K562 (cell line): ENCODE data around the gene HSD17B2. TPM values are rescaled to one million over a fixed set of nuclear protein-coding genes. Genes with fewer than 3 reads are reported as not detected.

ENCODE experiments used
- ATAC-seq: fragments of 200-7000 bp; cut with Tn5 transposase; 3 replicates; pipeline ENCODE4 v1.9.1; 2020; ENCODE audit warnings: moderate library complexity
- BruUV-seq: library from RNA; stranded (reverse); fragments of 400-500 nt; replicated peaks from 2 replicates; lab custom pipeline; 2021; lab: Mats Ljungman, UMichigan
- CTCF ChIA-PET: fragments of 300-600 bp; formaldehyde crosslinking; extraction: SDS; loops from one replicate; lab custom pipeline; 2021; ENCODE audit warnings: low intra/inter-chr PET ratio; lab: Yijun Ruan, JAX
- POLR2A ChIA-PET: fragments of 300-600, 350-650 bp; sonication (Branson Sonifier 250); formaldehyde crosslinking; extraction: SDS; loops from one replicate; lab custom pipeline; 2021; ENCODE audit warnings: antibody characterized with exemption, inconsistent platforms; lab: Yijun Ruan, JAX
- DNase-seq, 4 experiments: peaks; one replicate each; pipeline versions ENCODE4 v3.0.0 to v3.0.0-alpha.2; 2011 to 2018; ENCODE audit warnings: low spot score in 3 of 4, mixed read lengths in 3 of 4; ENCODE audit errors: extremely low read depth in 1 of 4
- FAIRE-seq: peaks from 2 replicates; lab custom pipeline; 2011; peaks lifted over from hg19 to GRCh38; lab: Jason Lieb, UNC
- H2AFZ ChIP-seq: 2 replicates; pipeline ENCODE4 v1.6.0; 2011; ENCODE audit warnings: low read depth, low read length, control low read depth, inconsistent platforms
- H3K27ac ChIP-seq: fragments of 200-600 bp; 3 replicates; pipeline ENCODE4 v1.8.0; 2011; ENCODE audit warnings: low read depth, mild to moderate bottlenecking, control low read depth, inconsistent platforms, low read length, moderate library complexity, mixed read lengths; ENCODE audit errors: extremely low read depth
- H3K27me3 ChIP-seq, 2 experiments: fragments of 300-600 bp in 1 of 2; 2 replicates in 1 of 2; 3 replicates in 1 of 2; pipeline versions ENCODE4 v1.6.0 to v1.8.0; 2011; ENCODE audit warnings: inconsistent platforms in 2 of 2, low read length in 2 of 2, mild to moderate bottlenecking in 1 of 2, mixed read lengths in 1 of 2, moderate library complexity in 1 of 2; ENCODE audit not compliant: control insufficient read depth in 2 of 2, insufficient read depth in 2 of 2
- H3K36me3 ChIP-seq: fragments of 300-600 bp; 3 replicates; pipeline ENCODE4 v1.8.0; 2011; ENCODE audit warnings: mild to moderate bottlenecking, low read length, inconsistent platforms; ENCODE audit not compliant: control insufficient read depth, insufficient read depth
- H3K4me1 ChIP-seq, 2 experiments: fragments of 200-600 bp in 1 of 2; replicated peaks in 1 of 2; 2 replicates in 1 of 2; 3 replicates in 1 of 2; pipeline versions ENCODE4 v1.5.1 to v1.8.0; 2011; ENCODE audit warnings: inconsistent platforms in 2 of 2, low read length in 2 of 2, mild to moderate bottlenecking in 1 of 2, mixed read lengths in 1 of 2, moderate library complexity in 1 of 2; ENCODE audit not compliant: control insufficient read depth in 2 of 2, insufficient read depth in 2 of 2
- H3K4me2 ChIP-seq: 2 replicates; pipeline ENCODE4 v1.6.1; 2011; ENCODE audit warnings: low read length, control low read depth, inconsistent platforms, mixed read lengths; ENCODE audit not compliant: insufficient read depth
- H3K4me3 ChIP-seq: fragments of 200-600 bp; sonication (generic), shearing (Covaris generic); 2 replicates; pipeline ENCODE4 v1.5.1; 2016; ENCODE audit warnings: control low read depth, inconsistent platforms
- H3K79me2 ChIP-seq: fragments of 200-600 bp; 3 replicates; pipeline ENCODE4 v1.8.0; 2011; ENCODE audit warnings: low read length, inconsistent platforms; ENCODE audit not compliant: control insufficient read depth, insufficient read depth
- H3K9ac ChIP-seq, 2 experiments: 2 replicates each; pipeline versions ENCODE4 v1.6.0 to v1.6.1; 2011; ENCODE audit warnings: low read depth in 2 of 2, low read length in 2 of 2, control low read depth in 1 of 2, inconsistent platforms in 1 of 2, mild to moderate bottlenecking in 1 of 2, mixed read lengths in 1 of 2; ENCODE audit not compliant: insufficient read depth in 1 of 2
- H3K9me1 ChIP-seq: one replicate; pipeline ENCODE4 v1.6.0; 2011; ENCODE audit warnings: inconsistent platforms, mild to moderate bottlenecking, low read length, moderate library complexity; ENCODE audit not compliant: control insufficient read depth, insufficient read depth
- H3K9me3 ChIP-seq: replicated peaks from 2 replicates; pipeline ENCODE4 v1.5.1; 2011; ENCODE audit warnings: low read depth, low read length, inconsistent platforms; ENCODE audit not compliant: control insufficient read depth, insufficient read depth
- H4K20me1 ChIP-seq: replicated peaks from 2 replicates; pipeline ENCODE4 v1.6.1; 2011; ENCODE audit warnings: low read length, inconsistent platforms, mixed read lengths; ENCODE audit not compliant: control insufficient read depth, insufficient read depth
- ARID4B ChIP-seq: sonication (generic); formaldehyde crosslinking; IDR thresholded peaks from 2 replicates; pipeline ENCODE4 v1.8.0; 2022; ENCODE audit warnings: mild to moderate bottlenecking, missing genetic modification reagents
- BMI1 ChIP-seq: fragments of 150-350 bp; IDR thresholded peaks from 2 replicates; pipeline ENCODE4 v1.6.1; 2014; ENCODE audit warnings: low read length
- BRCA1 ChIP-seq, 2 experiments: fragments of 450-650 bp in 1 of 2; sonication (generic) in 1 of 2; formaldehyde crosslinking in 1 of 2; IDR thresholded peaks; 2 replicates each; pipeline versions ENCODE4 v1.5.0 to v1.6.1; 2017 to 2020; ENCODE audit warnings: mild to moderate bottlenecking in 1 of 2, missing genetic modification reagents in 1 of 2
- CEBPZ ChIP-seq: fragments of 150-350 bp; IDR thresholded peaks from 2 replicates; pipeline ENCODE4 v1.6.1; 2014; ENCODE audit warnings: low read depth, mild to moderate bottlenecking, low read length, borderline replicate concordance
- CTBP1 ChIP-seq: fragments of 450-650 bp; IDR thresholded peaks from 2 replicates; pipeline ENCODE4 v1.6.1; 2016; ENCODE audit warnings: borderline replicate concordance
- DIDO1 ChIP-seq: fragments of 450-650 bp; IDR thresholded peaks from 2 replicates; pipeline ENCODE4 v1.6.1; 2016; ENCODE audit warnings: low read depth, missing biosample characterization, missing genetic modification characterization
- EGR1 ChIP-seq: fragments of 450-650 bp; conservative IDR thresholded peaks from 2 replicates; pipeline ENCODE4 v1.6.1; 2017; ENCODE audit warnings: mild to moderate bottlenecking
- MAFG ChIP-seq: fragments of 450-650 bp; conservative IDR thresholded peaks from 2 replicates; pipeline ENCODE4 v1.6.1; 2016; ENCODE audit warnings: missing genetic modification characterization, missing compliant biosample characterization
- MECOM ChIP-seq: fragments of 250-450 bp; sonication (Bioruptor Pico); IDR thresholded peaks from 2 replicates; pipeline ENCODE4 v1.8.0; 2022; ENCODE audit warnings: inconsistent platforms
- PTRF ChIP-seq: fragments of 450-650 bp; IDR thresholded peaks from 2 replicates; pipeline ENCODE4 v1.6.1; 2016; ENCODE audit warnings: mild to moderate bottlenecking, missing genetic modification characterization, missing compliant biosample characterization
- RBBP5 ChIP-seq: fragments of 200-600 bp; sonication (generic); IDR thresholded peaks from 2 replicates; pipeline ENCODE4 v1.6.1; 2012; ENCODE audit warnings: borderline replicate concordance, mild to moderate bottlenecking, low read length, control low read depth, inconsistent platforms; ENCODE audit not compliant: insufficient read depth, poor library complexity, severe bottlenecking
- SRSF7 ChIP-seq: fragments of 200-400 bp; formaldehyde crosslinking; optimal IDR thresholded peaks from 2 replicates; pipeline ENCODE3; 2017; ENCODE audit warnings: mild to moderate bottlenecking, low read depth, low read length
- SRSF9 ChIP-seq: fragments of 200-400 bp; formaldehyde crosslinking; IDR thresholded peaks from 2 replicates; pipeline ENCODE4 v1.6.1; 2017; ENCODE audit warnings: low read depth, low read length, borderline replicate concordance
- TBP ChIP-seq: optimal IDR thresholded peaks from 2 replicates; pipeline ENCODE3; 2011; ENCODE audit warnings: low read depth, low read length, improper control_type of control experiment
- ZNF184 ChIP-seq: sonication (generic); formaldehyde crosslinking; IDR thresholded peaks from 2 replicates; pipeline ENCODE4 v1.5.0; 2020; ENCODE audit warnings: missing genetic modification reagents
- ZNF408 ChIP-seq: fragments of 250-450 bp; sonication (Bioruptor Pico); IDR thresholded peaks from 2 replicates; pipeline ENCODE4 v1.4.0; 2020; ENCODE audit warnings: low read depth, mild to moderate bottlenecking, moderate library complexity
- in situ Hi-C: fragments of 300-500 bp; cut with MboI; formaldehyde crosslinking; loops from 4 replicates; pipeline ENCODE4 v1.15.0; 2018; ENCODE audit warnings: inconsistent platforms, mixed read lengths
- intact Hi-C: fragments of 100-400 bp; cut with micrococcal nuclease; formaldehyde crosslinking; loops from 2 replicates; pipeline ENCODE4 v1.14.2; 2022
- polyA plus RNA-seq, 8 experiments: library from polyadenylated mRNA; depleted of rRNA in 4 of 8; stranded (reverse) in 5 of 8; unstranded in 3 of 8; fragments of >200 nt; fragmentation: Nextera tagmentation in 2 of 8; fragmentation: Illumina TruSeq in 1 of 8; extraction: Ambion mirVana in 2 of 8; extraction: Trizol in 1 of 8; gene quantifications; 2 replicates each; pipeline versions ENCODE4 v1.2.1 to v1.2.3, GENCODE V29; 2011 to 2014; ENCODE audit warnings: inconsistent platforms in 1 of 8, missing spikeins in 1 of 8
- total RNA-seq, 7 experiments: library from RNA; depleted of rRNA in 6 of 7; stranded (reverse); fragments of >200 nt in 6 of 7; fragmentation: Illumina TruSeq in 2 of 7; extraction: Trizol in 2 of 7; gene quantifications; 2 replicates each; pipeline versions ENCODE4 v1.2.1 to v1.2.3, GENCODE V29; 2011 to 2021; ENCODE audit warnings: low replicate concordance in 1 of 7

The HSD17B2 gene
- total and polyA plus RNA-seq, 9 of the 15 experiments (the other 6 are each of a cell fraction or from before 2014, with no cell fraction given) = not detected

- H3K79me2 ChIP-seq = no peaks in the 10 kb centered on the region
- no peak overlapping the region for H3K9ac ChIP-seq
- ChIA-PET POLR2A (interaction anchor here (1.2 kb wide), 1 partner anchor 15 kb away, joined by 4 read pairs; no protein-coding TSS in a partner anchor), CTCF (no interaction called here)
- H3K36me3 ChIP-seq = no peaks in the 10 kb centered on the region
- intact Hi-C loops = no loop called here
- ATAC-seq = no peak
- no peak overlapping the region for H3K4me2 ChIP-seq
- H2AFZ ChIP-seq = no peak overlapping the region
- no TSS peak for BruUV-seq
- no peak overlapping the region for H3K27ac ChIP-seq
- FAIRE-seq = no peak
- no peaks in the 10 kb centered on the region for H3K27me3 ChIP-seq
- no peak for DNase-seq
- no peaks in the 10 kb centered on the region for H4K20me1 ChIP-seq
- in situ Hi-C loops = no loop called here
- H3K9me1 ChIP-seq = no peaks in the 10 kb centered on the region
- no peak overlapping the region for H3K4me3 ChIP-seq
- H3K4me1 ChIP-seq = no peaks in the 10 kb centered on the region
- H3K9me3 ChIP-seq = no peaks in the 10 kb centered on the region
- no peak for TF ChIP-seq SRSF7
- TF ChIP-seq MAFG (tag) = no peak
- no peak for TF ChIP-seq ZNF184 (CRISPR knock-in tag)
- no peak for TF ChIP-seq SRSF9
- no peak for TF ChIP-seq ARID4B
- no peak for TF ChIP-seq CEBPZ
- no peak for TF ChIP-seq PTRF (tag)
- no peak for TF ChIP-seq BRCA1 (IDR thresholded peaks at IDR 0.05)
- no peak for TF ChIP-seq BRCA1 (CRISPR knock-in tag; IDR thresholded peaks at IDR 0.05)
- no peak for TF ChIP-seq ZNF408 (CRISPR knock-in tag)
- TF ChIP-seq BMI1 = no peak
- TF ChIP-seq CTBP1 = no peak
- TF ChIP-seq DIDO1 (tag) = no peak
- TF ChIP-seq TBP = no peak
- no peak for TF ChIP-seq RBBP5
- no peak for TF ChIP-seq MECOM
- no peak for TF ChIP-seq EGR1
Measured at GRCh38 chr16:82093666-82094300, 58.7 kb downstream of the HSD17B2 start.
